Fibroblast of the aortic adventitia (primary cell): Measurements from ENCODE around the gene ANKRD11. TPM values are rescaled to one million over a fixed set of nuclear protein-coding genes. Genes with fewer than 3 reads are reported as not detected.
"Not testable (repeated sequence)": the region's sequence is repeated elsewhere in the genome, so short reads cannot be mapped to it uniquely, and the experiment has no call there.

Experiments used
- DNase-seq: peaks from one replicate; pipeline ENCODE4 v3.0.0-alpha.2; 2010; ENCODE audit warnings: low read depth
- H3K4me3 ChIP-seq: 2 replicates; pipeline ENCODE4 v1.5.1; 2011; ENCODE audit warnings: low read depth, mild to moderate bottlenecking, control low read depth, low read length, moderate library complexity
- total RNA-seq: library from RNA; depleted of rRNA; stranded (reverse); fragments of >200 nt; gene quantifications from 2 replicates; pipeline ENCODE4 v1.2.3, GENCODE V29; 2012; ENCODE audit warnings: low replicate concordance
- TF ChIP-seq, protein P1 (sequence below): IDR thresholded peaks from 2 replicates; pipeline ENCODE4 v1.5.1; 2011; ENCODE audit warnings: mild to moderate bottlenecking, low read length, control low read depth, inconsistent platforms; ENCODE audit not compliant: insufficient read depth

ANKRD11 gene
- total RNA-seq, 1 donor: 78.9 TPM

DNA sequence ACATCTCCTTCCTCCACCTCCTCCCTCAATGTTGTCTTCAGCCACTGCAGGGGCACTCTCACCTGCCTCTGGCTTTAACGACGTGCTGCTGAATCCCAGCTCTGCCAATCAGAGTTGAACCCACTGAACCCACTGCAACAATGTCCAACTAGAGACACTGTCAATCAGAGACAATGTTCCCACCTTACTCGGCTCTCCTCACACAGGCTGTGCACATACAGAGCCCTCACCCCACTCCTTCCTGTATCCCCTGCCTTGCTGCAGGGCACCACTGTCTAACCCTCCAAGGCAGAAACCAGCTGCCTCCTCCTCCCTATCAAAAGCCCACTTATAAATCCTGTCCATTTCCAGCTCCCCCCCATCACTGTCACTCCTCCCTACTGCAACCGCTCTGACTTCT, 58.7 kb downstream of the ANKRD11 start:
- H3K4me3 ChIP-seq: no peak overlapping the region
- TF ChIP-seq, protein P1, sequence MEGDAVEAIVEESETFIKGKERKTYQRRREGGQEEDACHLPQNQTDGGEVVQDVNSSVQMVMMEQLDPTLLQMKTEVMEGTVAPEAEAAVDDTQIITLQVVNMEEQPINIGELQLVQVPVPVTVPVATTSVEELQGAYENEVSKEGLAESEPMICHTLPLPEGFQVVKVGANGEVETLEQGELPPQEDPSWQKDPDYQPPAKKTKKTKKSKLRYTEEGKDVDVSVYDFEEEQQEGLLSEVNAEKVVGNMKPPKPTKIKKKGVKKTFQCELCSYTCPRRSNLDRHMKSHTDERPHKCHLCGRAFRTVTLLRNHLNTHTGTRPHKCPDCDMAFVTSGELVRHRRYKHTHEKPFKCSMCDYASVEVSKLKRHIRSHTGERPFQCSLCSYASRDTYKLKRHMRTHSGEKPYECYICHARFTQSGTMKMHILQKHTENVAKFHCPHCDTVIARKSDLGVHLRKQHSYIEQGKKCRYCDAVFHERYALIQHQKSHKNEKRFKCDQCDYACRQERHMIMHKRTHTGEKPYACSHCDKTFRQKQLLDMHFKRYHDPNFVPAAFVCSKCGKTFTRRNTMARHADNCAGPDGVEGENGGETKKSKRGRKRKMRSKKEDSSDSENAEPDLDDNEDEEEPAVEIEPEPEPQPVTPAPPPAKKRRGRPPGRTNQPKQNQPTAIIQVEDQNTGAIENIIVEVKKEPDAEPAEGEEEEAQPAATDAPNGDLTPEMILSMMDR: no peak
- no peak for DNase-seq

DNA sequence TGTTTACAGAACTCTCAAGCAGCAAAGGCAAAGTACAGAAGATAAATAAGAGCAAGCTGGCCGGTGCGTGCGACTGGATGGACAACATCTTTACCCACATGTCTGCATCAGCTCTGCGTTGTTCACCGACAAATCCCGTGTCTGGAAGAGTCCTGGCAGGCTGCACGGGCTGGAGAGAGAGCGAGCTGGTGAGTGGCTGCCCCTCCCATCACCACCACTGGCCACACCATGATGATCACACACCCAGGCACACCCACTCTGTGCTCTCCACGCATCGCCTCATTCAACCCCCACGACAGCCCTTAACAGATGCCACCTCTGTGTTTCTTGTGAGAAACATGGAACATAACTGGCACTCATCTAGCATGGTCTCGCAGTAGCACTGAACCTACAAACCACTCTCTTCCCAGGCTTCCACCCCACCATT, 59.2 kb downstream of the ANKRD11 start:
- TF ChIP-seq, protein P1: no peak
- no peak overlapping the region for H3K4me3 ChIP-seq
- peak; percentile 78 for DNase-seq

- TF ChIP-seq, protein P1: no peak
- no peak overlapping the region for H3K4me3 ChIP-seq
- DNase-seq: no peak
These were observed 59.8 kb downstream of the ANKRD11 start for GRCh38 chr16:89430436-89431157.

- H3K4me3 ChIP-seq, DNase-seq: not testable (repeated sequence)
These were observed 61.8 kb downstream of the ANKRD11 start for GRCh38 chr16:89428605-89429004.

DNA sequence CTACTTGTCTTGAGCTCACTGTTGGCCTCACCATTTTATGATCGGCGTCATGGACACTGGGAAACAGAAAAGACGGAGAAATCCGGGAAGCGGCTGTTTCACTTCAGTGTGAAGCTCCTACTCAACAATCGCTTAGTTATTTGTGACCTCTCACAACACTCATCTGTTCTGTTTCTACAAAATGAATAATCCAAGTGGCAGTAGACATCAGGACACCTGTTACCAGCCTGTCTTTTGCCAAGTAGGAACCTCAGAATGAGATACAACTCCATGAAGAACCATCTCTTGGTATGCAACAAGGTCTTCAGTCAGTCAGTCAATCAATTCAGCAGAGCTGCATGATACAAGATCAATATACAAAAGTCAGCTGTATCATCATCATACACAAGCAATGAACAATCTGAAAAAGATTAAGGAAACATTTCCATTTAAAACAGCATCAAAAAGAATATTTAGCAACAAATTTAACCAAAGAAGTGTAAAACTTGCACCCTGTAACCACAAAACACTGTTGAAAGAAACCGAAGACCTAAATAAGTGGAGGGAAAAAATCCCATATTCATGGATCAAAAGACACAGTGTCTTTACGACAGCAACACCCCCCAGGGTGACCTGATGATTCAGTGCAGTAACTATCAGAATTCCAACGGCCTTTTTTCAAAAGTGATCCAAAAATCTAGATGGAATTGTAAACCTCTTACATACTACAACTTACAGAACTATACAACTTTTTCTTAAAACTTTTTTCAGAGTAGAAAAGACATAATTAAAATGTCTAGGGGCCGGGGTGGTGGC, 63.4 kb downstream of the ANKRD11 start:
- DNase-seq: no peak
- TF ChIP-seq, protein P1: no peak
- no peak overlapping the region for H3K4me3 ChIP-seq

DNA sequence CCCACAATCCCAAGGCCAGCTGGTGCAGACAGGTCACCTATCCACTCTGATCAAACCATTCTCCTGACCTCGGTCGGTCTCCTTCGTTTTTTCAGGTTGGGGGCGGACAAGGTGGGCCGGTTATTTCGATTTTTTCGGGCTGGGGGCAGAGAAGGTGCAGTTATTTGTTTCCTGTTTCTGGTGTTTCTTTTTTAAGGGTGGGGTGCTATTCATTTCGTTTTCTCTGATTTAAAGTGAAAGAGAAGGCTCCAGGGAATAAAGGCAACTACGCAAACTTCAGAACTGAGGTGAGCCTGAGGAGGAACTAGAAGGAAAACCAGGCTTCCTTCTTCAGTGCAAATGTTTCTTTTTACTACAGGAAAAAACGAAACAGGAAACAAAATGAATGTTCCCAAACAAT, 64.8 kb downstream of the ANKRD11 start:
- no peak overlapping the region for H3K4me3 ChIP-seq
- TF ChIP-seq, protein P1: no peak
- DNase-seq: no peak

DNA sequence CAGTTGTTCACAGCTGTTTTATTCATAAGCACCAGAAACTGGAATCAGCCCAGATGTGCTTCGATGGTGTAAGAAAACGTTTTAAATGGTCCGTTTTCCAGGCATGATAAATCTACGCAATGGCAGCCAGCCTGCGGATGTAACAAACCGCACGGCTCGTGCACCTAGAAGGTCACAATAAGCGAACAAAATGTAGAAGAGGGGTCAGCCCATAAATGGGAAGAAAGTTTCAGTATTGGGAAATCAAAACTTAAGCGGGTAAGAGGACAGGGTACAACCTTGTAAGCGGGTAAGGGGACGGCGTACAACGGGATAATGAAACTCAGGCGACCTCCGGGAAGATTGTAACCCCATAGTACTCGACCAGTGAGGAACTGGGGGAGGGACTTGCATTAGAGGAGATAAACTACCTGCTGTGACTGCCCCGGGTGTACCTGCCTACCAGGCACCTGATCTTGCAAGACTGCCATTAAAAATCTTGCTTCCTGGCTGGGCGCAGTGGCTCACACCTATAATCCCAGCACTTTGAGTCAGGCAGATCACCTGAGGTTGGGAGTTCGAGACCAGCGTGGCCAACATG, 66.6 kb downstream of the ANKRD11 start:
- no peak overlapping the region for H3K4me3 ChIP-seq
- no peak for DNase-seq
- TF ChIP-seq, protein P1: no peak
